ENCODE data around the gene NAIP. TPM values are rescaled to one million over a fixed set of nuclear protein-coding genes. Genes with fewer than 3 reads are reported as not detected.
"Not testable (repeated sequence)": the region's sequence is repeated elsewhere in the genome, so short reads cannot be mapped to it uniquely, and the experiment has no call there.

The NAIP gene
- total RNA-seq, 1 experiment from 2014 or later: 14.0 TPM

DNA sequence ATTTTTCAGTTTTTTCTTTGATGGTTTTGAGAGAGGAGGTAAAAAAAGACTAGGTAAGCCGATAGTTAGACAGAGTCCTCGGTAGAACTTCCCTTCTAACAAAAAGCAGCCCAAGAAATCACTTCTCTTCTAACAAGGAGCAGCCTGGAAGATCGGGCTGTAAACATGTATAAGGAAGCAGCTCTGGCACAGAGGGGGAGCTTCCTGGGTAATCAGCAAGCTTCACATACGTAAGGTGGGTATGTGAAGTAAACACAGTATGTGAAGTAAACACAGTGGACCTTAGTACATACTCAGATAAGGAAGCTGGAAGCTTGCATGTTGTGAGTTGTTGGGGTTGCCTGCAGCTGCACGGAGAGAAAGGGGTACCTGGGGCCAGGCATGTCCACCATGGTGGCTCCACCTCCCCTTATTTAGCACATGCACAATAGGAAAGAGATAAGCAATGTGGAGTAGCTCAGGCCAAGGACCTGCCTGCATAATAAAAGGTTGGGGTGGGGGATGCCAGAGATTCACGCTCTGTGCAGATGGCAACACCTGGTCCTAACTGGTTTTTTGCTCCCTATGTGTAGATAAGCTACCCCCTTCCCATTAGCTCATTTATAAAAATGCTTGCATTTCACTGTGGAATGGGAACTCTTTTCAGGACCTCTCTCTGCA is 93.3 kb downstream of the NAIP start:
- H3K4me1 ChIP-seq (ENCODE audit: insufficient read depth, low read length, poor library complexity, severe bottlenecking); H3K4me3 ChIP-seq (ENCODE audit: low read depth, low read length, poor library complexity, severe bottlenecking); H3K9me3 ChIP-seq (ENCODE audit: low read depth, low read length, poor library complexity, severe bottlenecking); POLR2A ChIA-PET (ENCODE audit: low non-redundant PET); H3K27ac ChIP-seq (ENCODE audit: low read depth, low read length, poor library complexity, severe bottlenecking); H3K36me3 ChIP-seq (ENCODE audit: insufficient read depth, low read length, poor library complexity, severe bottlenecking); CTCF ChIA-PET; DNase-seq (ENCODE audit: low spot score); intact Hi-C loops (cut with micrococcal nuclease; ENCODE audit: unreplicated experiment); H3K27me3 ChIP-seq (replicated peaks; ENCODE audit: insufficient read depth, low read depth, low read length, poor library complexity); BruUV-seq (replicated peaks): not testable (repeated sequence)

GRCh38 chr5:70925211-70925562 is 100.0 kb downstream of the NAIP start:
- H3K27ac ChIP-seq (ENCODE audit: low read depth, low read length, poor library complexity, severe bottlenecking); H3K27me3 ChIP-seq (replicated peaks; ENCODE audit: insufficient read depth, low read depth, low read length, poor library complexity); BruUV-seq (replicated peaks); DNase-seq (ENCODE audit: low spot score); POLR2A ChIA-PET (ENCODE audit: low non-redundant PET); CTCF ChIA-PET; intact Hi-C loops (cut with micrococcal nuclease; ENCODE audit: unreplicated experiment); H3K36me3 ChIP-seq (ENCODE audit: insufficient read depth, low read length, poor library complexity, severe bottlenecking); H3K4me1 ChIP-seq (ENCODE audit: insufficient read depth, low read length, poor library complexity, severe bottlenecking); H3K9me3 ChIP-seq (ENCODE audit: low read depth, low read length, poor library complexity, severe bottlenecking); H3K4me3 ChIP-seq (ENCODE audit: low read depth, low read length, poor library complexity, severe bottlenecking): not testable (repeated sequence)

Other genes with a start within 250 kb of the NAIP start
- gene SERF1A, start 124.7 kb downstream of the NAIP start, total RNA-seq (2021): 15.1 and 23.3 TPM in 2 replicates
- 49.9 and 60.8 TPM in 2 replicates for gene SMN1, start 100.3 kb downstream of the NAIP start, total RNA-seq (2021)
- 43.0 and 44.2 TPM in 2 replicates for gene GTF2H2, start 42.3 kb upstream of the NAIP start, total RNA-seq (2021)

Measured in A673 (cell line).